ENCODE data around the gene FBXO46. TPM values are rescaled to one million over a fixed set of nuclear protein-coding genes. Genes with fewer than 3 reads are reported as not detected.

FBXO46 gene
- polyA plus RNA-seq, 2 of the 4 experiments (the other 2 are of a cell fraction) = 4.9 to 12.7 TPM

DNA sequence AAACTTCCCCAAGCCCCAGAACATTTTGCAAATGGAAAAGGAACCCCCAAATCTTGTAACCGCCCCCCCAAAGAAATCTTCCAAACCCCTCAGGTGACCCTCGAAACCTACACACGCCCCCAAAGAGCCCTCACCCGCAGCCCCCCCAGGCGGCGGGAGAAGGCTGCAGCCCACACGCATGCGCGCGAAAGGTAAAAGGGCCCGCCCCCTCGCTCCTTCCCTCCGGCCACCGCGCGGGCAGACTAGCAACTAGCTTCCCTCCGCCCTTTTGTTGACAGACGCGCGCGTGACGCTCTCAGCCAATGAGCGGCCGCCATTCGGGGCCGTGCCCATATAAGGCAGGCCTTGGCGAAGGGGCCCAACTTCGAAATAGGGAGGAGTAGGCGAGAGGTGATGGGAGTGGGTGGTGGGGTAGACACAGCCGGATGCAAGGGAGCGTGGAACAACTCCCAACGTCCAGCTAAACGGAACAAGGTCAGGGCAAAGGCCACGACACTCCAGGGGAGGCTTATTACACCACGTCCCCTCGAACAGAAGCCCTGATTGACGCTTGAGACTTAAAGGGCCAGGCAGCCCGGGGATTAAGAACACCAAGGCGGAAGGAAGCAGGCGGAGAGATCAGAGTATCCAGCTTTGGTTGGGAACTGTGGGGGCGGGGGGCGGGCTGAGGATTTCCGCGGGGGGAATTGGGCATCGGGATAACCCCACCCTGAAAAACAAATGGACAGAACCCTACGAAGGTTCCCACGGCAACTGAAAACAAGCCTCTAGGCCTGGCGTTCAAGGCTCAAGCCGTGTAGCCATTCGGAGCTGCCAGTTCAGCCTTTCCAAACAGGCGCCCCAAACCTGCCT, 13.3 kb downstream of the FBXO46 start (continued):
- TF ChIP-seq, protein P1, sequence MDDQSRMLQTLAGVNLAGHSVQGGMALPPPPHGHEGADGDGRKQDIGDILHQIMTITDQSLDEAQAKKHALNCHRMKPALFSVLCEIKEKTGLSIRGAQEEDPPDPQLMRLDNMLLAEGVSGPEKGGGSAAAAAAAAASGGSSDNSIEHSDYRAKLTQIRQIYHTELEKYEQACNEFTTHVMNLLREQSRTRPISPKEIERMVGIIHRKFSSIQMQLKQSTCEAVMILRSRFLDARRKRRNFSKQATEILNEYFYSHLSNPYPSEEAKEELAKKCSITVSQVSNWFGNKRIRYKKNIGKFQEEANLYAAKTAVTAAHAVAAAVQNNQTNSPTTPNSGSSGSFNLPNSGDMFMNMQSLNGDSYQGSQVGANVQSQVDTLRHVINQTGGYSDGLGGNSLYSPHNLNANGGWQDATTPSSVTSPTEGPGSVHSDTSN (IDR thresholded peaks at IDR 0.05) = peak; percentile 88
- TF ChIP-seq RAD21 (conservative IDR thresholded peaks at IDR 0.05 in 1 of 2, IDR thresholded peaks at IDR 0.05 in 1 of 2) (no peak), RARB (CRISPR knock-in tag; IDR thresholded peaks at IDR 0.05) (peak; percentile 78; the same call in 1 of the 2 replicates), PHF8 (IDR thresholded peaks at IDR 0.05; ENCODE audit: borderline replicate concordance, low read depth) (no peak), HDAC2 (IDR thresholded peaks at IDR 0.05) (no peak), SMC3 (IDR thresholded peaks at IDR 0.05) (0 out of 3 replicates have a peak, but pooled peaks have one; percentile 15), MAZ (IDR thresholded peaks at IDR 0.05; ENCODE audit: borderline replicate concordance, low read depth, low read length) (peak; percentile 37; the same call in 1 of the 2 replicates), EP300 (IDR thresholded peaks at IDR 0.05) (peak in 1 of 2 experiments; percentile 42; a peak in 1 of 5 replicates), JUNB (IDR thresholded peaks at IDR 0.05) (no peak), BHLHE40 (IDR thresholded peaks at IDR 0.05; ENCODE audit: low read depth, low read length) (peak; percentile 68), EHF (CRISPR knock-in tag; IDR thresholded peaks at IDR 0.05) (0 out of 2 replicates have a peak, but pooled peaks have one; percentile 33), ZFP36 (IDR thresholded peaks at IDR 0.05; ENCODE audit: borderline replicate concordance, partially characterized antibody) (peak; percentile 100), ZC3H11A (IDR thresholded peaks at IDR 0.05) (no peak), FOSL2 (IDR thresholded peaks at IDR 0.05) (no peak), FOSL2 (CRISPR knock-in tag; IDR thresholded peaks at IDR 0.05) (peak; percentile 60), KDM1A (IDR thresholded peaks at IDR 0.05; ENCODE audit: low read depth) (no peak)
- TF ChIP-seq, protein P2, sequence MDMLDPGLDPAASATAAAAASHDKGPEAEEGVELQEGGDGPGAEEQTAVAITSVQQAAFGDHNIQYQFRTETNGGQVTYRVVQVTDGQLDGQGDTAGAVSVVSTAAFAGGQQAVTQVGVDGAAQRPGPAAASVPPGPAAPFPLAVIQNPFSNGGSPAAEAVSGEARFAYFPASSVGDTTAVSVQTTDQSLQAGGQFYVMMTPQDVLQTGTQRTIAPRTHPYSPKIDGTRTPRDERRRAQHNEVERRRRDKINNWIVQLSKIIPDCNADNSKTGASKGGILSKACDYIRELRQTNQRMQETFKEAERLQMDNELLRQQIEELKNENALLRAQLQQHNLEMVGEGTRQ (IDR thresholded peaks at IDR 0.05) = peak; percentile 99
- TF ChIP-seq, protein P3, sequence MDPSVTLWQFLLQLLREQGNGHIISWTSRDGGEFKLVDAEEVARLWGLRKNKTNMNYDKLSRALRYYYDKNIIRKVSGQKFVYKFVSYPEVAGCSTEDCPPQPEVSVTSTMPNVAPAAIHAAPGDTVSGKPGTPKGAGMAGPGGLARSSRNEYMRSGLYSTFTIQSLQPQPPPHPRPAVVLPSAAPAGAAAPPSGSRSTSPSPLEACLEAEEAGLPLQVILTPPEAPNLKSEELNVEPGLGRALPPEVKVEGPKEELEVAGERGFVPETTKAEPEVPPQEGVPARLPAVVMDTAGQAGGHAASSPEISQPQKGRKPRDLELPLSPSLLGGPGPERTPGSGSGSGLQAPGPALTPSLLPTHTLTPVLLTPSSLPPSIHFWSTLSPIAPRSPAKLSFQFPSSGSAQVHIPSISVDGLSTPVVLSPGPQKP (IDR thresholded peaks at IDR 0.05; ENCODE audit: low read depth, low read length) = peak; percentile 48; the same call in 1 of the 2 replicates
- TF ChIP-seq, protein P4, sequence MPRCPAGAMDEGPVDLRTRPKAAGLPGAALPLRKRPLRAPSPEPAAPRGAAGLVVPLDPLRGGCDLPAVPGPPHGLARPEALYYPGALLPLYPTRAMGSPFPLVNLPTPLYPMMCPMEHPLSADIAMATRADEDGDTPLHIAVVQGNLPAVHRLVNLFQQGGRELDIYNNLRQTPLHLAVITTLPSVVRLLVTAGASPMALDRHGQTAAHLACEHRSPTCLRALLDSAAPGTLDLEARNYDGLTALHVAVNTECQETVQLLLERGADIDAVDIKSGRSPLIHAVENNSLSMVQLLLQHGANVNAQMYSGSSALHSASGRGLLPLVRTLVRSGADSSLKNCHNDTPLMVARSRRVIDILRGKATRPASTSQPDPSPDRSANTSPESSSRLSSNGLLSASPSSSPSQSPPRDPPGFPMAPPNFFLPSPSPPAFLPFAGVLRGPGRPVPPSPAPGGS (IDR thresholded peaks at IDR 0.05) = peak; percentile 75; the same call in 2 of the 3 replicates
- TF ChIP-seq, protein P5, sequence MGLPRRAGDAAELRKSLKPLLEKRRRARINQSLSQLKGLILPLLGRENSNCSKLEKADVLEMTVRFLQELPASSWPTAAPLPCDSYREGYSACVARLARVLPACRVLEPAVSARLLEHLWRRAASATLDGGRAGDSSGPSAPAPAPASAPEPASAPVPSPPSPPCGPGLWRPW (IDR thresholded peaks at IDR 0.05) = no peak

DNA sequence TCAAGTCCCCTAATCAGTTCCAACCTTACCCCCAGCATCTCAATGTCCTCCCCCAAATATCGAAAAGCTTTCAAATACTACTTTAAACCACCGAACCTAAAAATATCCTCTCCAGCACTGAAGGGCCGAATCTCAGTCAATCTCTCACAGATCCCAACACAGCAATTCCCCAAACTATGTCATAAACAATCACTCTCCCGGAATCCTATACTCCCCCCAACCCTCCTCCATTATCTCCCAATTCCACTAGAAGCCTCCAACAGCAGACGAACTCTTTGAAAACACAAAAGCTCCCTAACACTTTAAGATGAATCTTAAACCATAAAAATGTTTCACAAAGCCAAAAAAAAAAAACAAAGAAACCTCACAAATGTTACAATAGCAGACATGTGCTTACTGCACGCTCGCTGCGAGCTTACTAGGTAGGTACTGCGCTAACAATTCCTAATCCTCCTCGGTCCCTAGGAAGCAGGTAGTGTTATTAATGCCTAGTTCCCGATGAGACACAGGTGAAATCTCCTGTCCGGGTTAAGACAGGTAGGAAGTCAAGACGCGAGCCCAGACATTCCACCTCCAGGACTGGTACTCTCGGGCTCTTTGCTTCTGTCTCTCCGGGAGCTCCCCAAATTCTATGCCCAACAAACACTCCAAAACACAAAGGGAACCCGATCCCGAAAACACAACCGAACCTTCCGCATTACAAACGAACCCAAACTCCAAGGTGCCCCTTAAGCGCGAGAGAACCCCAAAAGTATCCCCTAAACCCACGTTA, 14.2 kb downstream of the FBXO46 start:
- 4% methylated on average over 24 of the region's 24 CpGs for WGBS (ENCODE audit: missing lambda C conversion rate)
- DNase-seq (ENCODE audit: low read depth in 1 of 2, low spot score in 1 of 2) = peak; percentile 36 to 50
- Histone ChIP-seq H3K27ac (peak overlapping the region; percentile 92 to 96), H3K9me3 (no peaks in the 10 kb centered on the region), H3K4me2 (peak overlapping the region; percentile 84), H3K4me3 (peak overlapping the region; percentile 80), H3K4me1 (peaks cover 34% of the 10 kb centered on the region)
- peak; percentile 7 for FAIRE-seq
- ChIA-PET POLR2A (interaction anchor here (0.6 to 2.3 kb wide), 13 partner anchors 8 to 53 kb away, joined by 3 to 67 read pairs (median 5); partner anchors contain the start of genes FBXO46, QPCTL, SIX5 and SNRPD2), CTCF (interaction anchor here (0.7 to 12.7 kb wide), 20 partner anchors 9 to 100 kb away, joined by 3 to 160 read pairs (median 6); partner anchors contain the start of genes QPCTL, SIX5 and SNRPD2)
- ATAC-seq = peak; percentile 14 to 20; a peak in 5 of 6 replicates
- TF ChIP-seq, protein P6, sequence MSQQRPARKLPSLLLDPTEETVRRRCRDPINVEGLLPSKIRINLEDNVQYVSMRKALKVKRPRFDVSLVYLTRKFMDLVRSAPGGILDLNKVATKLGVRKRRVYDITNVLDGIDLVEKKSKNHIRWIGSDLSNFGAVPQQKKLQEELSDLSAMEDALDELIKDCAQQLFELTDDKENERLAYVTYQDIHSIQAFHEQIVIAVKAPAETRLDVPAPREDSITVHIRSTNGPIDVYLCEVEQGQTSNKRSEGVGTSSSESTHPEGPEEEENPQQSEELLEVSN (IDR thresholded peaks at IDR 0.05; ENCODE audit: borderline replicate concordance, low read depth) = no peak
- TF ChIP-seq ESRRA (IDR thresholded peaks at IDR 0.05; ENCODE audit: borderline replicate concordance, low read length) (no peak), HOXA7 (CRISPR knock-in tag; IDR thresholded peaks at IDR 0.05) (0 out of 2 replicates have a peak, but pooled peaks have one; percentile 43), RNF2 (IDR thresholded peaks at IDR 0.05; ENCODE audit: borderline replicate concordance, low read depth) (no peak), KDM1A (IDR thresholded peaks at IDR 0.05; ENCODE audit: low read depth) (no peak), SMC3 (IDR thresholded peaks at IDR 0.05) (no peak), RAD21 (conservative IDR thresholded peaks at IDR 0.05 in 1 of 2, IDR thresholded peaks at IDR 0.05 in 1 of 2) (no peak), MYC (IDR thresholded peaks at IDR 0.05; ENCODE audit: borderline replicate concordance, low read length) (no peak), SREBF2 (IDR thresholded peaks at IDR 0.05) (no peak)
- TF ChIP-seq, protein P7, sequence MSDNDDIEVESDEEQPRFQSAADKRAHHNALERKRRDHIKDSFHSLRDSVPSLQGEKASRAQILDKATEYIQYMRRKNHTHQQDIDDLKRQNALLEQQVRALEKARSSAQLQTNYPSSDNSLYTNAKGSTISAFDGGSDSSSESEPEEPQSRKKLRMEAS (IDR thresholded peaks at IDR 0.05) = no peak
- TF ChIP-seq, protein P2 (IDR thresholded peaks at IDR 0.05) = no peak
